NT2/D1 (cell line): ENCODE results near the gene RAB24.

Experiments used
- YY1 ChIP-seq: IDR thresholded peaks from 2 replicates; pipeline ENCODE4 v1.6.1; 2011; ENCODE audit not compliant: insufficient read length, insufficient read depth
- ZNF274 ChIP-seq: IDR thresholded peaks from 2 replicates; pipeline ENCODE4 v1.6.1; 2011; ENCODE audit warnings: mild to moderate bottlenecking, low read depth, low read length

DNA sequence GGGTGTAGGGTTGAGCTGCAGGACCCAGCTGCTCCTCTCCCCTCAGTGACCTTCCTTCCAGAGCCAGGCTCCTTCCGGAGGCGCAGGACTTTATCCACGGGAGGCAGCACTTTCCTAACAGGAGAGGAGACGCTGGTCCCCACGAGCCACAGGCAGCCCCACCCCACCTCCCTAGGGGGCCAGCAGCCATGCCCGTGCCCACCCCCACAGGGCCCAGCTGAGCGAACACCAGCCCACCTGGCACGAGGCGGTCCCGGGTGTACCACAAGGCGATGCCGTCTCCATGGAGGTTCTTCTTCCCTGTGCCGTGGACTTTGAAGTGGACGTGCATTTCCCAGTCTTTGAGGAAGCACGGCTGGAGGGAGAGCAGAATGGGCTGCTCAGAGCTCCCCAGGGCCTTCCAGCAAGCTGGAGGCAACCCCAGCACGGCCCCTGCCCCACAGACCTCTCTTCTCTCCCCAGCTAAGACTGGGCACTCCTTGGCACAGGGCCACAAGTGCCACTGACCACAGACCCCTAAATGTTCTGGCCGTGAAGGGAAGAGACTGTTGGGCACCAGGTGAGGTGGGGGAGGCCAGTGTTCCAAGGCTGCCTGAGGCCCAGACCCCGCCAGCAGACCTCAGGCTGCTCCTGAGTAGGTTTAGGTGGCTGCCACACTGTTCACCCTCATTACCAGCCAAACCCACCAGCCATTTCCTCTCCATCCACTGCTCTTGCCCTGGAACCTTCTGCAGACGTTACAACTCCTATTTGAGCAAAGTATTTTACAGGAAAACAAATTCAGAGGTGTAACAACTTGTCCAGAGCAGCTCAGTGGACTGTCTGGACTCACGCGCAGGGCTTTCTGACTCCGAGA is 35.0 kb upstream of the RAB24 start:
- TF ChIP-seq ZNF274: no peak
- no peak for TF ChIP-seq YY1
